Renal cortex interstitium (tissue), 11 donors: Measurements from ENCODE around the gene GRB10. TPM values are rescaled to one million over a fixed set of nuclear protein-coding genes. Genes with fewer than 3 reads are reported as not detected.

Source experiments
- DNase-seq, 11 donors: peaks; one replicate each; pipeline ENCODE4 v3.0.0-alpha.2; 2013; ENCODE audit warnings: low read depth in 9 of 11, low spot score in 4 of 11; ENCODE audit errors: extremely low read depth in 1 of 11
- polyA plus RNA-seq, 3 donors: library from polyadenylated mRNA; unstranded; fragments of 120-200 nt; gene quantifications; one replicate each; pipeline ENCODE4 v1.2.1, GENCODE V29; 2013; ENCODE audit not compliant: insufficient read length in 3 of 3

The GRB10 gene
- polyA plus RNA-seq, 3 donors, result 33.6 to 43.5 (median 38.9) TPM

DNA sequence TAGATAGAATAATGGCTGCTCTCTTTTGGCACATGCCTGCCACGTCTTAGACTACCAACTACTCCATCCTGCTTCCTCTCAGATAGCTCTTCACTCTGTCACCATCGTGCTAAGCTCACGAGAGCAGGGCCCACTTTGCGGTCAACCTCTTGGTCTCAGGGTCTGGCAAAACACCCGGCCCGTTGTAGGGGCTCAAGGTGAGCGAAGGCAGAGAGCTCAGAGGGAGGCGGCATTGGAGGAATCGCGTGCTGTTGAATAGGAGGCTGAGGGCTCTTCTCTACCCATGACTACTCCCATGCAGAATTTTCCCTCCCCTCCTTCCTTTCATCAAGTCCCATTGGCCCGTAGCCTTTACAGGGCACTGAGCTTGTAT is 116.6 kb downstream of the GRB10 start:
- DNase-seq, result no peak

DNA sequence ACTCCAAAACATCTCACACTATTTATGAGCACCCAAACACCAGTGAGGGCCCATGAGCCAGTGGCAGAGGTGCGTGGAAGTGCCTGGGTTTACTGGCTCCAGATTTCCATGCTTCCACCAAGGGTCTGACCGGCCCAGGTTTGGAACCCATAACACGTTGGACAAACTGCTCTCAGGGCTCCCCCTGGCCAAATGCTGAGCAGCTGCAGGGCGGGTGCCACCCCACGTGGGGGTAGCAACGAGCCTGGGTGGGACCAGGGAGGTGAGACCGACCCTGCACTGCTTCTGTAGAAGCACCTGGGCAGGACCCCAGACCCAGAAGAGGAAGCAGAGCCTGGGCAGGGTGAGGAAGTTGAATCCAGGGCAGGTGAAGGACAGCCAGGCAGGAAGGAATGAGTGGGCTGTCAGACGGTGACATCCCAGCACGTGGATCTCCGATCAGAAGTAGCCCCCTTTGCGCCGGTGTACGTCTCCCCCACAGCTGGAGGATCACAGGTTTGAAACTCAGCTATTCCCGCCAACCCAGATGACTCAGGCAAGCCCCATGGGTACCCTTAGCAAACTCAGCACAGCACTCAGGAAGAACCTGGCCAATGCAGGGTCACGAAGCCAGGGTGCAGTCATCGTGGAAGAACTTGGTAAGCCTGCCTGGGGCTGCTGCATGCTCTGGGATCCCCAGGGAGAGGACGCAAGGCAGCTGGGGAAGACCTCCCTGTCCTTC is 117.1 kb downstream of the GRB10 start:
- DNase-seq, result no peak

DNA sequence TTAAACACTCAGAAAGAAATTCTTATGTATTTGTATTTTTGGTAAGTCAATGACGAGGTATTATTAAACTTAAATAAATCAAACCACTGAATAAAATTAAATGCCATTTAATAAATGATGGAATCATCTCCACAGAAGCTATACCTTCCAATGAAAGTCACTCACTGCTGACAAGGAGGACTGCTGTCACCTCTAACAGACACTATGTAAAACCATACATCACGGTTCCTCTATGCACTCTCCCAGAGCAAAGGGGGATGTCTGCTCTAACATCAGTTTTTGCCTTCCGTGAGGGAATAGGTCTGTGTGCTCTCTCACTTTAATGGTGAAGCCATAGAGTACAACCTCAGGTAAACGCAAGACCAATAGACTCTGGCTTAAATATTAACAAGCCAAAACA is 117.8 kb downstream of the GRB10 start:
- no peak for DNase-seq

DNA sequence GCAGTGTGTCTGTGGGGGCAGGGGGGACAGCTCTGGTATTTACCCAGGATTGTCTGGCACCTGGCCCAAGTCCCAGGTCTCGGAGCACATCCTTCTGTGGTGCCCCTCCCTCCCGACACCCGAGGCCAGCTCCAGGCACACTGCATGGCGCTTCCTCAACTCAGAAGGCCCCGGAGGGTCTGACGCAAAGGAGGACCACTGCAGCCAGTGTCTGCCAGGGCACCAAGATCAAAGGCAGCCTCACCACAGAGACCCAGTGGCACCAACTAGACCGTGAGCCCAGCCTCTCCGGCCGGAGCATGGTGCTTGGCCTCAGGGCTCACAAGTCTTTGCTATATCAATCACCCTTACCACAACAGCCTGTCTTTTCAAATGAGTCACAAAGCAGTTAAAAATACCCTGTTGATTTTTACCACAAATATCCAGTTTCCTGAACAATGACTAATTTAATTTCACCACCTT is 118.2 kb downstream of the GRB10 start:
- DNase-seq, result no peak

DNA sequence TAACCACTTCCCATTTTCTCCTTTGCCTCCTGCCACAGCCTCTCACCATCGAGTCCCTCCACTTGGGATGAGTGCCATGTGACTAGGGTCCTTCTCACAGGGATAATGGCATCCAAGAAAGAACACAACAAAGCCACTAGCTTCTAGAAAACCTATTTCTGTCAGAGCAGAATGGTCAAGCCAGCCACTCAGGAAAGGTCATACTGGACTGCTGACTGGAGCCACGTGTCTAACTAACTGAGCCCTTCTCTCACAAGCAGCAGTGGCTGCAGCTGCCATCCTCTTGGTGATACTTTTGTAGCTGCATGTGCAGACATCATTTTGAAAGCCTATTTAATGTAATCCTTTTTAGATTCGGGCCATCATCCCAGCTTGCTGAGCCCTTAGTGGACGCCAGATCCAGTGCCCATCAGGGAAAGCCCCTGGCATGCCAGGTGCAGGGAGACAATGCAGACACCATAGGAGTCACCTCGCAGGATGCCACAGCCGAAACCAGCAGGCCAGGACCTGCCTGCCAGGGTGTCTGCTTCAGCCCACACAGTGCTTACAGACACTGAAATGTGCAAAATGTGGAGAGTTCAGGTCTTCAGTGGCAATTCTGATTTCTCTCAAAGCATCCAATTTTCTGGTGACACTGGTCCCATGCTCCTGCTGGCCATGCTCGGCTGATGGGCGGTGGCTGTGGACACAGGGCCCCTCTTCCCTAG is 119.1 kb downstream of the GRB10 start:
- no peak for DNase-seq

DNA sequence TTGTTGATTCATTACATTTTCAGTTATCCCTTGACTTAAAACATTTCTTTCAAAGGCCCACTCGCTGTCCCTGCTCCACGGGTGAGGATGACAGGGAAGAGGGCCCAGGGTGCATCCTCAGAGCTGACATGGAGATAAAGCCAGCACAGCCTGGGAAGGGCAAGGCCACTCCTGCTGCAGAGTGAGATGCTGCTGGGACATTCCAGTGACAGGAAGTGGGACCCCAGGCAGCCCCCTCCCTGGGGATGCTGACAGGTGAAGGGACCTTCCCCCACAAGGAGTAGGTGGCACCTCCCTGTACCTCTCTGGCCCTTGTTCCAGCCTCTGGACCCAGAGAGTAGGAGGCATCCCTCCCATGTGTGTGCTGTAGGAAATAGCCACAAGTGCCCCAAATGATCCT is 119.7 kb downstream of the GRB10 start:
- DNase-seq, result no peak

DNA sequence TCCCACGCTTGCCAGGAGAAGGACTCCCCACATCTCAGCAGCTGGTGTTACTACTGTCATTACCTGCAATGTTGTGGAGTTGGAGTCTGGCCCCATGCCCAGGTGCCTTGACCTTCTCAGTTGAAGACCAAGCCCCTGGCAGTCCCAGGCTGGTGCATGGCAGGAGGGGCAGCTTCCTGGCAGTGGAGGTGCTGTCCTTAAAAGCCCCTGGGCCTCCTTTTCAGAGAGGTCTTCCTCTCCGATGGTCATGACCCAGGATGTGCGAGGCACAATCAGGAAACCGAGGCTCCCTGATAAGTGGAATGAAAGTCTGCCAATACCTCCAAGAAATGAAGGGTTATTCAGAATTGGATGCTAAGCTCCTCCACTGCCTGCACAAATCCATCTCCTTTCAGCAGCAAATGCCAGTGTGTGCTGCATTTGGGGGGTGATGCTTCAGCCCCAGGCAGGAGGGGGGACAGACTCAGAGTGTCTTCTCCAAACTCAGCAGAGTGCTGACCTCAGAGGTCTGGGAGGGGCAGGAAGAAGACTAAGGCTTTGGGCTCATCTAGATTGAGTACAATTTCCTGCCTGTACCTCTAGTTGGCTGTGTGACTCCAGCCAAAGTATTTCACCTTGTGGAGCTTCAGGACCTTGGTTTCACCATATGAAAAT is 120.5 kb downstream of the GRB10 start:
- DNase-seq, result no peak

DNA sequence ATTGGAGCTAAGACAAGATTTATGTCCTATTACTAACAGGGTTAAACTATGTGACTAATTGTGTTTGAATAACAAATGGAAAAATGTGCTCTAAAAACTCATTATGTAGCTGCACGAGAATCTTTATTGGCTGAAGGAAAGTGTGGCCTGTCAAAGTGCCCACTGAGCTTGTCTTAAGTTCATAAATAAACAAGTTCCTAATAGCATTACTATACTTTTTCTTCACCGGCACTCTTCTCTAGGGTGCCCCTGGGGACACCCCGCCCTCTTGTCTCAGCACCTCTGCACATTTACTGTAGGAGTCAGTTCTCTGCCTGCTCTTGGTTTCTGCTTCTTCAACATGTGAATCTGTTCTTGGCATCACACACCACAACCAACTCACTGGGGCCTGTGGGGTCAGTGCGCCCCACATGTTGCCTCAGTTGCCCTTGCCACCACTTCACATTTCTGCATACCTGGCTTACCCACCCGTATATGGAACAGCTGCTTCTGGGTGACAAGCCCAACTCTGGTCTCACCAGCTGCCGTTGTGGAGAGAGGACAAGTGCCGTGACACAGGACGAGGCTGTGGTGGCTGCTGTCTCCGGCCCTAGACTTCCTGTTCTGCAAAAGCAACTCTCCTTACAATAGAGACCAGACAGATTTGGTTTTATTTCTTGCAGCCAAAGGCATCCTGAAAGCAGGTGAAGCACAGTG is 121.2 kb downstream of the GRB10 start:
- DNase-seq, result no peak

DNA sequence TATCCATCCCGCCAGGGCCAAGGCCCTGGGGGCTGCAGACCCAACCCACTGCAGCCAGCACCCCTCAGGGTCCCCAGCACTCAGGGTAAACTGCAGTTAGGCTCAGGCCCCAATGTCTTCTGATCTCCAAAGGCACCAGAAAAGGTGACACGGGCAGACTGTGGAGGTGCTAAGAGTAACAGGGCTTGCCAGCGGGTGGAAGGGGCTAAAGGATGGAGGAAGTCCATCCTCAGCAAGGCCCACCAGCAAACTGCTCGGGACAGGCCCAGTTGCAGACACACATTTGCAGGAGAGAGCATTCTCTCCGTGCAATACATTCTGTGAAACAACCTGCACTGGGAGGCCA is 121.9 kb downstream of the GRB10 start:
- no peak for DNase-seq

DNA sequence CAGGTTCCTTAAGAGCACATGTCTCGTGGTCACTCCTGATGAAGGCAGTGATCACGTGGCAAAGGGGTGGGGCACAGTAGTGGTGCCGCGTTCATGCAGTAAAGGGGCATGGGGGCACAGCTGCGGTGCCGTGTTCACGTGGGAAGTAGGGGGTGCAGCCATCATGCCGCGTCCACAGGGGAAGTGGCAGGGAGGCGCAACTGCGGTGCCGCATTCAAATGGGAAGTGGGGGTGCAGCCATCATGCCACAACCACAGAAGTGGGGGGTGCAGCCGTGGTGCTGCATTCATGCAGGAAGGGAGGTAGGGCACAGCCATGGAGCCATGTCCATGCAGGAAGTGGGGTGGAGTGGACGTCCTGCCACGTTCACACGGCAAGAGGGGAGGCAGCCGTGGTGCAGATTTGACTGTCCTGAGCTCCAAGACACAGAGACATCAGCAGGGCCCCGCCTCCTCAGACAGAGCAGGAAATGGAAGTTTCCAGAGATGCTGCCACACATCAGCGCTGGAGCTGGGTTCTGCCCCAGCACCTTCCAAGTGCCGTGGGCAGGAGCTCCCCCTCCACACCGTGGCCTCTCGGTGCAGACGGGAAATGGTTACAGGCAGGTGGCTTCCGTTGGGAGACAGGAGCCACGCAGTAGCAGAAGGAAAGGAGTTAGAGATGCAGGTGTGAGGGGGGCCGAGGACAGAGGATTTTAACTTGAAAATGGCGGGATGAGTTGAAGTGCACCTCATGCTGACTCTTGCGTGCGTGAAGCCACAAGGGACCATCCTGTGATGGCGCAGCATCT is 122.5 kb downstream of the GRB10 start:
- no peak for DNase-seq

DNA sequence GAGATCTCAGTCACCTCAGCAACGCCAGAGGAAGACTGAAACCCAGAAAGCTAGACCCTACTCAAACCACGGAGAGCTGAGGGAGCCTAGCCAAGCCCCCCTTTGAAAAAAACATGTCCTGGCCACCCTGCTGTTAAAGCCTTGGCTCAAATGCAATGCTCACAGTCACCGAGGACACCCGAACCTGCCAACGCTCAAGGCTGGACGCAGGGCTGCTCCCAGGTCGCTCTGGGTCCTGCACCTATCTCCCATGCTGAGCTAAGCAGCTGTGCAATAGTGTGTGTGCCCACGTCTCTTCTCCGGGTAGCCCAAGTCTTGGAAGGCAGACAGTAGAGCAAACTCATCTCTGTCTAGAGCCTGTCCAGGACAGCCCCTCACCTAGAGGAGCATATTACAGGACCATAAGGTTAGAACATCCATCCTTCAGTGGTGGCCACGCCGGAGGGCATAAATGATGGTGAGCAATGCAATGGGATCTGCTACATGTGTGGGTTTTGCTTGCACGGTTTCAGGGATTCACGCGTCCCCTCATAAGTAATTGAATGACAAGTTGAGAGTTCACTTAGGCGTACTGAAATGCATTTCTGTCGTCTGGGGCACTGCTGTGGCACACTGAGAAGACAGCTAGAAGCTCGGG is 123.2 kb downstream of the GRB10 start:
- no peak for DNase-seq

DNA sequence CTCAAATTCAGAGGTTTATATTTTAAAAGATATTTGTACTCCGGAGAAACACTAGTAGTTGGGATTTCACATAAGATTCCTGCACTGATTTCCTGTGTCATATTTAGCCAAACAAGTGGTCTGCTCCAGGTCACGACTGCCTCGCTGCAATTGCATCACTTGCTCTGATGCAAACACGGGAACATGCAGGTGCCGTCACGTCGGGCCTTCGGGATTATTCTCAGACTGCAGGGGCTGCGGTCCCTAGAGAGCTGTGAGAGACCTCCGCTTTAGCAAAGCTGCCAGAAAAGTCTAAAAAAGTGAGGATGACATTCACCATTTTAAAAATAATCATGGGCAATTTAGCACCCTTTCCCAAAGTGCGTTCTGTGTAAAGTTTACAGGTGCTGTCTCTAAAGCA is 124.0 kb downstream of the GRB10 start:
- DNase-seq, result no peak

DNA sequence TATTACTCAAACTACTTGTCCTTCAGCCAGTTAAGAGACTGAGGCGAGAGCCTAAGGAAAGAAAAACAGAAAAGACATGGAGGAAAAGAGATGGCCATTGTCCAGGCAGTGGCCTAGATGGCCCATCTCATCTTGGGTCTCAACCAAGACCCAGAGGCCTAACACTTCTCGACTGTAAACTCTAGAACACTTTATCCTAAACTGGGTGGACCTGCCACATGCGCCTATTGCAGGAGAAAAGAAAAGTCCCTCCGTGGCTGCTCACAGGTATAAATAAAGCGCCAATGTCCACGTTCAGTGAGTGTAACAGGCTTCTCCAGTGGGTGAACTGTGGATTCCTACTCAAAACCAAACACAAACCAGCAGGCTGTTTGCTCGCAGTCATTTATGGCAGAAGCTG is 124.8 kb downstream of the GRB10 start:
- no peak for DNase-seq

DNA sequence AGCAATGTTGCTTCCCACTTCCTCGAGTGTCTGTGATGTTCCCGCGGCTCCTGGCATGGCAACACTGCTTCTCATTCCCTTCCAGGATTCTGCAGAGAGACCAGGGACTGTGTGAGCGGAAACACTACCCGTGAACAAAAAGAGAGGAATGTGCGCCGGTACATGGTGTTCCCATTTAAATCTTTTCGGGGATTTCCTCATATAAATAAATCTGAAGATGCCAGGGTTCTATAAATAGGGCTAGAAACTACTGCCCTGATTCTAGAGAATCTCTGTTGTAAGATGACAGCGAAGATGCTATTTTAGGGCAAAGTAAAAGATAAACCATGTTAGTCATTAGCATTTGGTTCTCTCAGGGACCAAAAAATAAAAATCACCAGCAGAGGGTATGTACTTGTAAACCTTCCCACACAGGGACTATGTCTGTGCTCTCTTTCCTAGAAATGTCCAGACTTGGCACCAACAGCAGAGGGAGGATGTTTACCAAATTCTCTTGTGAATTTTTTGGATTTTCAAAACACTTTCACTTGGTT is 125.3 kb downstream of the GRB10 start:
- no peak for DNase-seq

DNA sequence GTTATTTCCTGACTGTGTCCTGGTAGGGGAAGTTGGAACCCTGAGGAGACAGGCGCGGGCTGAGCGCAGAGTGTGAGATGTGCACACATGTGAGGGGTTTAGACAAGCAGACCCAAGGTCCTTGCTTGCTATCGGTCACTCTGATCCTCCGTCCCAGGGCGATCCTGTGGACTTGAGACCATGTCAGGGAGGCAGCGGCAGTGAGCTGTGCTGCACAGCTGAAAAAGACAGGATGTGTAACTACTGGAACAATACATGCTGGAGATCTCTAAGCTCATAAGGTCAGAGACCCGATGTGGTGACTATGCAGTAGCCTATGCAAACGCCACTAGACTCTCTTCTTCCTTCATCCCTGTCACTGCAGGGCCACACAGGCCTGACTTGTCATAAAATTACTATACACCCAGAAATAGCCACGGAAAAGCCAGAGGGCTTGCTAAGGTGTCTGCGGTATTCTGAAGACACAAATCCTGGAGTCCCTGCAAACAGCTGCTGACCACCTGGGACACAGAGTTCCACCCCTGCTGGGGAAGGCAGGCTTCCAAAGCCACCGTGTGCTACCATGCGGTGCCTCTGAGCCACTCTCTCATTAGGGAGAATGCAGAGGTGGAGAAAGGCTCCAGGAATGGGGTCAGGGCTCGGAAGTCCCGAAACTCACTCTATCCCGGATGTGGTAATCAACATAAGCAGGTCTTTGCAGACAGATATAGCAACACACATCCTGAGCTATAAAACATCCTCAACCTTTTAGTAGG is 126.4 kb downstream of the GRB10 start:
- DNase-seq, result no peak

DNA sequence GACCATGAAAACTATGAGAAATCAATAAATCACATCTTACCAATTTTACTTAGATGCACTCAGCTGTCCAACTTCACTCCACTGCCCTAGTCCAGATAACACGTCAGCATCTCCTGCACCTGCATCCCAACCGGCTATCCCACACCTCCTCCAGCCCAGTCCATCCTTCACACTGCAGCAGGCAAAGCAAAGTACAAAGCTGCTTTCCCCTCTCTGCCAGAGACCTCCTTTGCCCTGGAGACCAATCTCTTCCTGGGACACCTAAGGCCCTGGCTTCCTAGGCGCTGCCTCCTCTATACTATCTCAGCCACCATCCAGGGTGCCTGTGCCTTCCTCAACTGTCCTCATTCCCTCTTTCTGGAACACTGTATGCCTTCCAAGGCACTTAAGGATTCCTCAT is 127.2 kb downstream of the GRB10 start:
- DNase-seq, result no peak

DNA sequence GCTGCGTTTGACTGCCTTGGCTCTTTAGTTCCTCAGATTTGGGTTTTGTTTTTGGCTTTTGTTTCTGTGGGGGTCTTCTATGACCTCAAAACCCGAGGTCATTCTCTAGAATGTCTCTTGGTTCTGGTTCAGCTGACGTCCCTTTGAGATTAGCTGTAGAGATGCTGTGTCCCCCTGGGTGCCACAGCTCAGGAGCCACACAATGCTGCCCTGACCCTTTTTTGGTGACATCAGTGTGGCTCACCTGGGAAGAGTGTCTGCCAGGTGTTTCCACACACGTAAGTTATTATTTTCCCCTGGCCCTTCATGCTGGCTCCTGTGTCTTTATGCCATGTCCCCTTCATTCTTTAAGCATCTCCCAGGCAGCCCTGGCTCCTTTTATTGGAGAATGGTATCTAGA is 127.7 kb downstream of the GRB10 start:
- DNase-seq, result no peak

DNA sequence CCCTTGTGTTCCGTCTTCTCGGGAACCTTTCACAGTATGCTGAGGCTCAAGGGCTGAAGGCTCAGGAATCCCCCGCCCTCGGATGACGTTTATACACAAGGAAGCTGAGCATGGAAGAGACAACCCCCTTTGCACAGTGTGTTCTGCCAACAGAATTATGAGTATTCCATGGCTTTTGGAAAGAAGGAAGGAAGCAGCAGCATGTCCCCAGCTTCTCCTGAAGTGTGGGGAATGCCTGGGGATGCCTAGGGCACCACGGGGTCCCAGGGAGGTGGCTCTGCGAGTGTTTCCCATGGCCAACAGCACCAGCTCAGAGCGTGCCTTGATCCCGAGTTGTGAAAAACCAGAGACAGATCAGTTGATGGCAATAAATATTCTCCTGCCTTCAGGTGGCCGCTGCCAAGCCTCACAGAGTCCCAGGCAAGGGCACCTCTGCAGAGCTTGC is 128.7 kb downstream of the GRB10 start:
- no peak for DNase-seq
